ENCODE results near the gene ZBTB20. TPM values are rescaled to one million over a fixed set of nuclear protein-coding genes. Genes with fewer than 3 reads are reported as not detected.

ZBTB20 gene
- total and polyA plus RNA-seq, 2 of the 4 experiments (the other 2 are of a cell fraction), result 0.75 to 14.7 TPM

GRCh38 chr3:114504941-114505628 is 642.0 kb downstream of the ZBTB20 start:
- H2AK9ac ChIP-seq (replicated peaks; ENCODE audit: low read depth, low read length, poor library complexity), result no peak overlapping the region
- ATAC-seq (ENCODE audit: low read depth), result no peak
- no peak overlapping the region for H2BK5ac ChIP-seq (ENCODE audit: low read depth, low read length, poor library complexity, severe bottlenecking)
- no peak overlapping the region for H3K4me2 ChIP-seq (ENCODE audit: low read depth, low read length)
- no peaks in the 10 kb centered on the region for H3K9me1 ChIP-seq (ENCODE audit: insufficient read depth, low read length)
- BruUV-seq (replicated peaks), result no TSS peak
- intact Hi-C loops (cut with micrococcal nuclease), result no loop called here
- no peak overlapping the region for H3K23ac ChIP-seq (ENCODE audit: low read depth, low read length)
- H3K4me1 ChIP-seq (ENCODE audit: control insufficient read depth, insufficient read depth, low read length), result peaks cover 10% of the 10 kb centered on the region
- in situ Hi-C loops (cut with MboI; ENCODE audit: low sequenced_read_pairs), result no loop called here
- H3K9ac ChIP-seq (ENCODE audit: low read depth, low read length), result no peak overlapping the region
- no peak overlapping the region; the same call in 1 of the 2 replicates for H4K5ac ChIP-seq (ENCODE audit: low read depth, low read length)
- H3K14ac ChIP-seq (replicated peaks; ENCODE audit: low read depth, low read length), result 0 out of 2 replicates have a peak overlapping the region, but pooled peaks have one; percentile 48
- H2BK120ac ChIP-seq (ENCODE audit: low read depth, low read length), result no peak overlapping the region
- TF ChIP-seq CEBPB (IDR thresholded peaks at IDR 0.05; ENCODE audit: low read depth, low read length), result no peak
- no peak for TF ChIP-seq FOS (IDR thresholded peaks at IDR 0.05; ENCODE audit: low read depth, low read length)
- no peak for TF ChIP-seq NFE2L2 (IDR thresholded peaks at IDR 0.05; ENCODE audit: low read depth, low read length)
- TF ChIP-seq CHD1 (IDR thresholded peaks at IDR 0.05; ENCODE audit: low read depth, low read length), result no peak
- TF ChIP-seq BHLHE40 (IDR thresholded peaks at IDR 0.05; ENCODE audit: low read depth, low read length), result no peak
- TF ChIP-seq SMC3 (IDR thresholded peaks at IDR 0.05; ENCODE audit: low read depth, low read length), result no peak
- peak; percentile 20 for DNase-seq
- H3K27me3 ChIP-seq (ENCODE audit: control insufficient read depth, insufficient read depth, low read length), result no peaks in the 10 kb centered on the region
- no peak overlapping the region for H4K91ac ChIP-seq (ENCODE audit: insufficient read depth, low read depth, low read length)
- no peak overlapping the region for H3K4ac ChIP-seq (ENCODE audit: low read depth, low read length)
- no CpG with 5 or more reads among the region's 4 CpGs for WGBS, 2 experiments (ENCODE audit: extremely low coverage in 2 of 2, insufficient read length in 1 of 2)
- dilution Hi-C loops (cut with HindIII; ENCODE audit: low sequenced_read_pairs, unreplicated experiment), result no loop called here
- H3K27ac ChIP-seq (ENCODE audit: insufficient read depth, low read length), result no peak overlapping the region
- H3K56ac ChIP-seq (ENCODE audit: extremely low read depth, insufficient read depth, low read length), result no peak overlapping the region
- H4K8ac ChIP-seq (ENCODE audit: low read depth in 2 of 2, low read length in 2 of 2), result peak overlapping the region in 1 of 2 experiments; percentile 23; a peak in 1 of 4 replicates
- H3K18ac ChIP-seq (ENCODE audit: low read depth, low read length), result no peak overlapping the region
- CTCF ChIA-PET, result interaction anchor here (0.5 to 1.4 kb wide), 2 partner anchors 9 to 11 kb away, joined by 3 read pairs; no protein-coding TSS in a partner anchor
- H3K9me3 ChIP-seq (ENCODE audit: control insufficient read depth, insufficient read depth, low read length), result no peaks in the 10 kb centered on the region
- H2BK20ac ChIP-seq (ENCODE audit: low read depth, low read length), result no peak overlapping the region
- H3K36me3 ChIP-seq (ENCODE audit: control insufficient read depth, insufficient read depth, low read length), result no peaks in the 10 kb centered on the region
- no peaks in the 10 kb centered on the region for H4K20me1 ChIP-seq (ENCODE audit: insufficient read depth, low read length)
- no peak overlapping the region for H2AK5ac ChIP-seq (ENCODE audit: low read depth, low read length)
- no peak overlapping the region for H2AFZ ChIP-seq (replicated peaks; ENCODE audit: low read length, poor library complexity)
- peaks cover 7 to 26% of the 10 kb centered on the region in 2 experiments for H3K79me1 ChIP-seq (ENCODE audit: low read depth in 1 of 2, low read length in 2 of 2)
- no peak overlapping the region for H2BK15ac ChIP-seq (ENCODE audit: low read depth, low read length)
- POLR2A ChIA-PET (ENCODE audit: unreplicated experiment), result no interaction called here
- H3K4me3 ChIP-seq (ENCODE audit: insufficient read depth, low read depth, low read length), result no peak overlapping the region

Measured in IMR-90 (cell line).